Lower lobe of right lung (tissue), 2 donors: ENCODE results near the gene B3GALT2. TPM values are rescaled to one million over a fixed set of nuclear protein-coding genes. Genes with fewer than 3 reads are reported as not detected.

Source experiments
- ATAC-seq, 2 donors: fragments of 200-7000 bp; cut with Tn5 transposase; one replicate each; pipeline ENCODE4 v1.9.1; 2020 to 2022; ENCODE audit warnings: mild to moderate bottlenecking in 2 of 2, moderate library complexity in 2 of 2
- DNase-seq: peaks from one replicate; pipeline ENCODE4 v3.0.0-alpha.2; 2020
- H3K27ac ChIP-seq: fragments of 200-600 bp; one replicate; pipeline ENCODE4 v1.8.0; 2022
- H3K27me3 ChIP-seq: fragments of 200-600 bp; one replicate; pipeline ENCODE4 v1.8.0; 2022; ENCODE audit warnings: low read depth
- H3K36me3 ChIP-seq: fragments of 200-600 bp; one replicate; pipeline ENCODE4 v1.8.0; 2022; ENCODE audit warnings: mild to moderate bottlenecking
- H3K4me1 ChIP-seq: fragments of 200-600 bp; one replicate; pipeline ENCODE4 v1.8.0; 2022
- H3K4me3 ChIP-seq: fragments of 200-600 bp; one replicate; pipeline ENCODE4 v1.8.0; 2022; ENCODE audit warnings: mild to moderate bottlenecking
- H3K9me3 ChIP-seq: fragments of 200-600 bp; one replicate; pipeline ENCODE4 v1.8.0; 2022
- CTCF ChIP-seq: fragments of 200-600 bp; IDR thresholded peaks from one replicate; pipeline ENCODE4 v1.8.0; 2022; ENCODE audit warnings: antibody characterized with exemption, mild to moderate bottlenecking
- intact Hi-C: fragments of 100-400 bp; cut with DNase I; formaldehyde crosslinking; loops from one replicate; pipeline ENCODE4 v1.11.0; 2022
- total RNA-seq: library from RNA; stranded (reverse); fragmentation: NEBNext Ultra II Directional; extraction: Animal tissue kit (Norgen Biotek cat#: 25700); gene quantifications from one replicate; pipeline ENCODE4 v1.2.1, GENCODE V29; 2021
- donor health status: DM: no; HTN: yes; CAD: no; lungs with severe emphysema.

B3GALT2 gene
- total RNA-seq, 1 donor from 2014 or later = 3.8 TPM

- DNase-seq = no peak
- Histone ChIP-seq H3K27ac (no peak overlapping the region), H3K27me3 (no peaks in the 10 kb centered on the region), H3K4me1 (no peaks in the 10 kb centered on the region), H3K36me3 (peaks cover 73% of the 10 kb centered on the region), H3K9me3 (no peaks in the 10 kb centered on the region), H3K4me3 (no peak overlapping the region)
- no peak for TF ChIP-seq CTCF
- intact Hi-C loops = no loop called here
- ATAC-seq = no peak
Observed at GRCh38 chr1:193144999-193145398, 41.4 kb downstream of the B3GALT2 start.

DNA sequence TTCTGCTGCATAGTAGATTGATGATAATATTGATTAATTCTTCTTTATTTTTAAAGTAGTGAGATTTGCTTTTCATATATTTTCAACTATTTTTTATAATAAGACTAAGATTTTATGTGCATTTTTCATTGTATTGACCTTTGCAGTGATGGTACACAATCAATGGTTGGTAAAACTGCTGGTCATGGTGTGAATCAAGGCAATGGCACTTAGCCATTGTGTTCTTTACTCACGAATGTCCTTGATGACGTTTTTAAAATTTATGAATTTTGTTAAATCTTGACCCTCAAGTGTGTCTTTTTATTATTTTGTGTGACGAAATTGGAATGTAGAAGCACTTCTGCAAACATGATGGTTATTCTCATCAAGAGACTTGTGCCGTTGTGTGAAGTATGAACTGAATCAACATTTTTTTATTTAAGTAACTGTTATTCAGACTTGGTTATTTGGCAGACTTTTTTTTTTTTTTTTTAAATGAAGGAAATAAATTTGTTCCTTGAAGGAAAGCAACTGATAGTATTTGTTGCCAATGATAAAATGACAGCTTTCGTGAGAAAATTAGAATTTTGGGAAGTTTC is 42.0 kb downstream of the B3GALT2 start:
- intact Hi-C loops = no loop called here
- Histone ChIP-seq H3K4me3 (no peak overlapping the region), H3K9me3 (no peaks in the 10 kb centered on the region), H3K27me3 (no peaks in the 10 kb centered on the region), H3K4me1 (no peaks in the 10 kb centered on the region), H3K27ac (no peak overlapping the region), H3K36me3 (peaks cover 73% of the 10 kb centered on the region)
- ATAC-seq = peak in 1 of 2 donors; percentile 75
- TF ChIP-seq CTCF = no peak
- no peak for DNase-seq

GRCh38 chr1:193143285-193143684 is 43.1 kb downstream of the B3GALT2 start:
- DNase-seq (no peak), ATAC-seq (peak in 1 of 2 donors; percentile 39)
- Histone ChIP-seq H3K9me3 (no peaks in the 10 kb centered on the region), H3K27ac (no peak overlapping the region), H3K4me1 (no peaks in the 10 kb centered on the region), H3K4me3 (no peak overlapping the region), H3K36me3 (peaks cover 70% of the 10 kb centered on the region), H3K27me3 (no peaks in the 10 kb centered on the region)
- intact Hi-C loops = no loop called here
- peak; percentile 36 for TF ChIP-seq CTCF

DNA sequence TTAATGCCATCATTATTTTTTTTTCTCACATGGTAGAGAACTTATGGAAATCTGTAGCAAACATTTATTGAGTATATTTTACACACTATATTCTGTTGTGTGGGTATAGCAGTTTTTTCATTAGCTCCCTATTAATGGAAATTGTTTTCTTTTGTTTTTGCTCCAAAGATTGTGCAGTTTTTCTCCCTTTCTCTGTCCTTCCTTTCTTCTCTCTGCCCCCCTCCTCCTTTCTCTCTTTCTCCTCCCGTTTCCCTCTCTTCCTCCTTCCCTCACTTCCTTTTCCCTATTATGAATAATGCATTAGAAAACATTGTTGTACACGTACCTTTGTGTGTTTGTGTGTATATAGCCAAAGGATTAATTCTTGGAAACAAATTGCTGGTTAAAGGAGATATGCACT is 44.0 kb downstream of the B3GALT2 start:
- TF ChIP-seq CTCF = no peak
- H3K27me3 ChIP-seq = no peaks in the 10 kb centered on the region
- intact Hi-C loops = no loop called here
- H3K4me3 ChIP-seq = no peak overlapping the region
- peaks cover 71% of the 10 kb centered on the region for H3K36me3 ChIP-seq
- H3K4me1 ChIP-seq = no peaks in the 10 kb centered on the region
- no peak for ATAC-seq
- no peaks in the 10 kb centered on the region for H3K9me3 ChIP-seq
- no peak for DNase-seq
- no peak overlapping the region for H3K27ac ChIP-seq

DNA sequence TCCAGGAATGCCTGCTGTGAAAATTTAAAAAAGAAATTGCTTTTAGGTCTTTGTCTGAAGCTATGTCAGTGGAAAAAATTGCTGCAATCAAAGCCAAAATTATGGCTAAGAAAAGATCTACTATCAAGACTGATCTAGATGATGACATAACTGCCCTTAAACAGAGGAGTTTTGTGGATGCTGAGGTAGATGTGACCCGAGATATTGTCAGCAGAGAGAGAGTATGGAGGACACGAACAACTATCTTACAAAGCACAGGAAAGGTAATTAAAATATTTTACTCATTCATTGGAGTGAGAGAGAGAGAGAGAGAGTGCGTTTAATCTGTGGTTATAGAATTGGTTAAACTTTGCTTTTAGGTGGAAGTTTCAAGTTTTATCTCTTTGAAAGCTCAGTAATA is 44.6 kb downstream of the B3GALT2 start:
- H3K4me3 ChIP-seq = no peak overlapping the region
- TF ChIP-seq CTCF = no peak
- no peak for ATAC-seq
- intact Hi-C loops = no loop called here
- no peaks in the 10 kb centered on the region for H3K27me3 ChIP-seq
- H3K36me3 ChIP-seq = peaks cover 76% of the 10 kb centered on the region
- H3K9me3 ChIP-seq = no peaks in the 10 kb centered on the region
- H3K4me1 ChIP-seq = no peaks in the 10 kb centered on the region
- no peak for DNase-seq
- H3K27ac ChIP-seq = no peak overlapping the region
